ENCODE data around the gene YDJC. TPM values are rescaled to one million over a fixed set of nuclear protein-coding genes. Genes with fewer than 3 reads are reported as not detected.

Gene YDJC
- total and polyA plus RNA-seq, 2 of the 13 experiments (the other 11 are each of a cell fraction or from before 2014, with no cell fraction given) = 15.3 to 32.0 TPM

- Histone ChIP-seq H3K4me1 (ENCODE audit: insufficient read depth, low read length) (no peaks in the 10 kb centered on the region), H3K27me3 (ENCODE audit: control insufficient read depth in 1 of 2, insufficient read depth in 2 of 2, low read length in 2 of 2) (no peaks in the 10 kb centered on the region), H3K27ac (ENCODE audit: extremely low read length, insufficient read depth, low read length) (no peak overlapping the region), H4K20me1 (ENCODE audit: insufficient read depth, low read length) (peaks cover 27% of the 10 kb centered on the region), H3K4me3 (replicated peaks in 1 of 3; ENCODE audit: insufficient read depth in 1 of 3, low read depth in 2 of 3, low read length in 3 of 3) (no peak overlapping the region), H3K36me3 (replicated peaks in 1 of 2; ENCODE audit: control insufficient read depth in 1 of 2, insufficient read depth in 2 of 2, low read length in 2 of 2) (peaks cover 0 to 53% of the 10 kb centered on the region in 2 experiments; a peak in 4 of 5 replicates), H3K4me2 (ENCODE audit: low read depth, low read length) (no peak overlapping the region), H3K9ac (ENCODE audit: insufficient read depth, low read depth, low read length) (no peak overlapping the region), H2AFZ (ENCODE audit: low read length) (no peak overlapping the region), H3K79me2 (ENCODE audit: insufficient read depth, low read length) (peaks cover 12% of the 10 kb centered on the region), H3K9me3 (ENCODE audit: low read length) (no peaks in the 10 kb centered on the region)
- FAIRE-seq (no peak), ATAC-seq (no peak), DNase-seq (ENCODE audit: low spot score) (no peak)
- TF ChIP-seq RBM22 (optimal IDR thresholded peaks at IDR 0.05; ENCODE audit: low read length) = peak; percentile 86
- TF ChIP-seq MAF1 (CRISPR knock-in tag; IDR thresholded peaks at IDR 0.05; ENCODE audit: borderline replicate concordance) = no peak
- in situ Hi-C loops (cut with HindIII; ENCODE audit: extremely low pct_ligation_motif_present, low pct_unique_long_range_greater_than_20kb) (no loop called here), intact Hi-C loops (cut with micrococcal nuclease; ENCODE audit: unreplicated experiment) (no loop called here)
- BruUV-seq (replicated peaks) = no TSS peak
- ChIA-PET CTCF (ENCODE audit: low intra/inter-chr PET ratio, low total read pairs) (no interaction called here), POLR2A (no interaction called here)
- WGBS (ENCODE audit: low lambda C conversion rate) = 95% methylated on average over 15 of the region's 17 CpGs
Measured at GRCh38 chr22:21622011-21622918, 7.6 kb downstream of the YDJC start.

- Histone ChIP-seq H3K4me1 (ENCODE audit: insufficient read depth, low read length) (no peaks in the 10 kb centered on the region), H4K20me1 (ENCODE audit: insufficient read depth, low read length) (peaks cover 27% of the 10 kb centered on the region), H3K27ac (ENCODE audit: extremely low read length, insufficient read depth, low read length) (no peak overlapping the region), H2AFZ (ENCODE audit: low read length) (no peak overlapping the region), H3K9me3 (ENCODE audit: low read length) (no peaks in the 10 kb centered on the region), H3K36me3 (replicated peaks in 1 of 2; ENCODE audit: control insufficient read depth in 1 of 2, insufficient read depth in 2 of 2, low read length in 2 of 2) (peaks cover 0 to 53% of the 10 kb centered on the region in 2 experiments; a peak in 4 of 5 replicates), H3K79me2 (ENCODE audit: insufficient read depth, low read length) (peaks cover 14% of the 10 kb centered on the region), H3K4me2 (ENCODE audit: low read depth, low read length) (no peak overlapping the region), H3K9ac (ENCODE audit: insufficient read depth, low read depth, low read length) (no peak overlapping the region), H3K27me3 (ENCODE audit: control insufficient read depth in 1 of 2, insufficient read depth in 2 of 2, low read length in 2 of 2) (no peaks in the 10 kb centered on the region), H3K4me3 (replicated peaks in 1 of 3; ENCODE audit: insufficient read depth in 1 of 3, low read depth in 2 of 3, low read length in 3 of 3) (no peak overlapping the region)
- BruUV-seq (replicated peaks) = no TSS peak
- intact Hi-C loops (cut with micrococcal nuclease; ENCODE audit: unreplicated experiment) = no loop called here
- 86% methylated on average over 3 of the region's 3 CpGs for WGBS (ENCODE audit: low lambda C conversion rate)
- no peak for DNase-seq (ENCODE audit: low spot score)
- in situ Hi-C loops (cut with HindIII; ENCODE audit: extremely low pct_ligation_motif_present, low pct_unique_long_range_greater_than_20kb) = no loop called here
- no peak for FAIRE-seq
- ChIA-PET POLR2A (no interaction called here), CTCF (ENCODE audit: low intra/inter-chr PET ratio, low total read pairs) (no interaction called here)
- TF ChIP-seq BCL3 (CRISPR knock-in tag; IDR thresholded peaks at IDR 0.05) (no peak), HDAC1 (CRISPR knock-in tag; IDR thresholded peaks at IDR 0.05) (no peak), ZNF24 (IDR thresholded peaks at IDR 0.05) (no peak), KMT2B (CRISPR knock-in tag; IDR thresholded peaks at IDR 0.05) (no peak), E2F5 (CRISPR knock-in tag; conservative IDR thresholded peaks at IDR 0.05) (no peak), KLF6 (CRISPR knock-in tag; IDR thresholded peaks at IDR 0.05) (no peak), ZNF788 (CRISPR knock-in tag; IDR thresholded peaks at IDR 0.05; ENCODE audit: borderline replicate concordance) (no peak), TARDBP (CRISPR knock-in tag; IDR thresholded peaks at IDR 0.05) (no peak)
- TF ChIP-seq, protein P1, sequence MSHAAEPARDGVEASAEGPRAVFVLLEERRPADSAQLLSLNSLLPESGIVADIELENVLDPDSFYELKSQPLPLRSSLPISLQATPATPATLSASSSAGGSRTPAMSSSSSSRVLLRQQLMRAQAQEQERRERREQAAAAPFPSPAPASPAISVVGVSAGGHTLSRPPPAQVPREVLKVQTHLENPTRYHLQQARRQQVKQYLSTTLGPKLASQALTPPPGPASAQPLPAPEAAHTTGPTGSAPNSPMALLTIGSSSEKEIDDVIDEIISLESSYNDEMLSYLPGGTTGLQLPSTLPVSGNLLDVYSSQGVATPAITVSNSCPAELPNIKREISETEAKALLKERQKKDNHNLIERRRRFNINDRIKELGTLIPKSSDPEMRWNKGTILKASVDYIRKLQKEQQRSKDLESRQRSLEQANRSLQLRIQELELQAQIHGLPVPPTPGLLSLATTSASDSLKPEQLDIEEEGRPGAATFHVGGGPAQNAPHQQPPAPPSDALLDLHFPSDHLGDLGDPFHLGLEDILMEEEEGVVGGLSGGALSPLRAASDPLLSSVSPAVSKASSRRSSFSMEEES (CRISPR knock-in tag; IDR thresholded peaks at IDR 0.05) = no peak
- TF ChIP-seq, protein P2, sequence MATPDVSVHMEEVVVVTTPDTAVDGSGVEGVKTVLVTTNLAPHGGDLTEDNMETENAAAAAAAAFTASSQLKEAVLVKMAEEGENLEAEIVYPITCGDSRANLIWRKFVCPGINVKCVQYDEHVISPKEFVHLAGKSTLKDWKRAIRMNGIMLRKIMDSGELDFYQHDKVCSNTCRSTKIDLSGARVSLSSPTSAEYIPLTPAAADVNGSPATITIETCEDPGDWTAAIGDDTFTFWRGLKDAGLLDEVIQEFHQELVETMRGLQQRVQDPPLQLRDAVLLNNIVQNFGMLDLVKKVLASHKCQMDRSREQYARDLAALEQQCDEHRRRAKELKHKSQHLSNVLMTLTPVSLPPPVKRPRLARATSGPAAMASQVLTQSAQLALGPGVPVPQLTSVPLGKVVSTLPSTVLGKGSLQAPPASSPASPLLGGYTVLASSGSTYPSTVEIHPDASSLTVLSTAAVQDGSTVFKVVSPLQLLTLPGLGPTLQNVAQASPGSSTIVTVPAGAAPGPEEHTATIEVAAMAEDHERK (CRISPR knock-in tag; IDR thresholded peaks at IDR 0.05; ENCODE audit: low read depth) = no peak
- ATAC-seq = no peak
Measured at GRCh38 chr22:21621025-21621424, 8.8 kb downstream of the YDJC start.
